DMS79 (cell line): ENCODE results near the gene ABCA7.

Experiments
- DNase-seq: peaks from one replicate; lab custom pipeline; 2025; lab: John Stamatoyannopoulos, UW

Gene ABCA7

DNA sequence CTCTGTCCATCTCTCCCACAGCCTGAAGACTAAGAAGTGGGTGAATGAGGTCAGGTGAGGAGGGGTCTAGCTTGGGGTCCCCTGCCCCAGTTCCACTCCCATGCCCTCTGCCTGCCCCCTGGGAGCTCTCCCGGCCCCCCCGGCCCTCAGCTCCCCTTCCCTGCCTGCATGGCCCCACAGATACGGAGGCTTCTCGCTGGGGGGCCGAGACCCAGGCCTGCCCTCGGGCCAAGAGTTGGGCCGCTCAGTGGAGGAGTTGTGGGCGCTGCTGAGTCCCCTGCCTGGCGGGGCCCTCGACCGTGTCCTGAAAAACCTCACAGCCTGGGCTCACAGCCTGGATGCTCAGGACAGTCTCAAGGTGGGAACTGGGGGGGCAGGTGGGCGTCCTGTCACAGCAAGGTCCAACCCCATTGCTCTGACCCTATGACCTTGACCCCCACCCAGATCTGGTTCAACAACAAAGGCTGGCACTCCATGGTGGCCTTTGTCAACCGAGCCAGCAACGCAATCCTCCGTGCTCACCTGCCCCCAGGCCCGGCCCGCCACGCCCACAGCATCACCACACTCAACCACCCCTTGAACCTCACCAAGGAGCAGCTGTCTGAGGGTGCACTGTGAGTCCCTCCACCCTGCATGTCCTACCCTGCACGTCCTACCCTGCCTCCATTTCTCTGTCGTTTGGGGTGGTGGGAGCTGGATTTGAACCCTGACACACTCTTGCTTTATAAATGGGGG, 16.1 kb downstream of the ABCA7 start:
- DNase-seq: no peak

DNA sequence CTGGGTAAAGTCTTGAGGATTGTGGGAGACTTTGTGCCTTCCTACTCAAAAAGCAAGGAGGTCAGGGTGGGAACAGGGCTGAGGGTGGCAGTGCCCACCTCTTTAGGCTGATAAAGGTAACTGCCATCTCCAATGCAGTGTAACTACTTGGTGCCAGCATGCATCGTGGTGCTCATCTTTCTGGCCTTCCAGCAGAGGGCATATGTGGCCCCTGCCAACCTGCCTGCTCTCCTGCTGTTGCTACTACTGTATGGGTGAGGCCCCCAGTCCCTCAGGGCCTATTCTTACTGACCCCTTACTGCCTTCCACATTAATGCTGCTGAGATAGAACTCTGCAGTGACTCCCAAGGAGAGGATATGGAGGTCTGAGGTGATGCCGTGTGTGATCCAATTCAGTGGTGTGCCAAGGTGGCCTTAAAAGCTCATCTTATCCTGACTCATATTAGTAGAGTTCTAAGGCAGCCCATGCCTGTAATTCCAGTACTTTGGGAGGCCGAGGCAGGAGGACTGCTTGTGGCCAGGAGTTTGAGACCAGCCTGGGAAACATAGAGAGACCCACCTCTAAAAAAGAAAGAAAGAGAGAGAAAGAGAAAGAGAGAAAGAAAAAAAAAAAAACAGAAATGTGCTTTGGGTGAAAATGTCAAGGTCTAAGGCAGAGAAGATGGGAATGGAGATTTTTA, 17.4 kb downstream of the ABCA7 start:
- no peak for DNase-seq

GRCh38 chr19:1058112-1058511, 18.2 kb downstream of the ABCA7 start:
- no peak for DNase-seq

DNA sequence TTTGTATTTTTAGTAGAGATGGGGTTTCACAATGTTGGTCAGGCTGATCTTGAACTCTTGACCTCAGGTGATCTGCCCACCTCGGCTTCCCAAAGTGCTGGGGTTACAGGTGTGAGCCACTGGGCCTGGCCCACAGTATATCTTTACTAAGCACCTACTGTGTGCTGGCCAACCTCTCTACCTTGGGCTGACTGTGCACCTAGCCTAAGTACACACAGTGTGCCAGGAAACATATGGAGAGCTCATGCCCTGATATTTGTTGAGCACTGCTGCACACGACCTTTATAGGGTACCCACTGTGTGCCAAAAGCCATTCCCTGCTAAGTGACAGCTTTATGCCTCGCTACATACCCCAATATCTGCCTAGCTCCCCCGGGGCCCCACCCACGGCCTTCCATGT, 20.8 kb downstream of the ABCA7 start:
- DNase-seq: no peak

- DNase-seq: no peak
Measured at GRCh38 chr19:1061987-1062386, 22.1 kb downstream of the ABCA7 start.

GRCh38 chr19:1062387-1063029, 22.6 kb downstream of the ABCA7 start:
- DNase-seq: no peak

DNA sequence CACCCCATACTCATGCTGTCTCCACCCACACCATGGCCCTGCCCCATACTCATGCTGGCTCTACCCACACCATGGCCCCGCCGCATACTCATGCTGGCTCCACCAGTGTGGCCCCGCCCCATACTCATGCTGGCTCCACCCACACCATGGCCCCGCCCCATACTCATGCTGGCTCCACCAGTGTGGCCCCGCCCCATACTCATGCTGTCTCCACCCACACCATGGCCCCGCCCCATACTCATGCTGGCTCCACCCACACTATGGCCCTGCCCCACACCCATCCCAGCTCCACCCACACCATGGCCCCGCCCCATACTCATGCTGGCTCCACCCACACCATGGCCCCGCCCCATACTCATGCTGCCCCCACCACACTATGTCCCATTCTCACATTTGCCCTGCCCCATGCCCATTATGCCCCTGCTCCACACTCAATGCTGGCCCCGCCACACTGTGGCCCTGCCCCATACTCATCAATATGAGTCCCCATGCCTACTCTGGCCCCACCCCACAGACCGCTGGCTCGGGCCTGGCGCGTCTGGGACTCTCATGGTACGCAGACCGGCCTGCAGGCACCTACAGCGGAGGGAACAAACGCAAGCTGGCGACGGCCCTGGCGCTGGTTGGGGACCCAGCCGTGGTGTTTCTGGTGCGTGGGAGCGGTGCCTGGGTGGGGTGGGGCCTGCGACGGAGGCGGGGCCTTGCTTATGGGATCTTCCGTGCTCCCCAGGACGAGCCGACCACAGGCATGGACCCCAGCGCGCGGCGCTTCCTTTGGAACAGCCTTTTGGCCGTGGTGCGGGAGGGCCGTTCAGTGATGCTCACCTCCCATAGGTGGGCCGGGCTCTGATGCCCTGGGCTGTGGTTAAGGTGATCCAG, 23.4 kb downstream of the ABCA7 start:
- no peak for DNase-seq

GRCh38 chr19:1063909-1064660, 24.2 kb downstream of the ABCA7 start:
- no peak for DNase-seq

- no peak for DNase-seq
Measured at GRCh38 chr19:1064661-1065605, 25.0 kb downstream of the ABCA7 start.

DNA sequence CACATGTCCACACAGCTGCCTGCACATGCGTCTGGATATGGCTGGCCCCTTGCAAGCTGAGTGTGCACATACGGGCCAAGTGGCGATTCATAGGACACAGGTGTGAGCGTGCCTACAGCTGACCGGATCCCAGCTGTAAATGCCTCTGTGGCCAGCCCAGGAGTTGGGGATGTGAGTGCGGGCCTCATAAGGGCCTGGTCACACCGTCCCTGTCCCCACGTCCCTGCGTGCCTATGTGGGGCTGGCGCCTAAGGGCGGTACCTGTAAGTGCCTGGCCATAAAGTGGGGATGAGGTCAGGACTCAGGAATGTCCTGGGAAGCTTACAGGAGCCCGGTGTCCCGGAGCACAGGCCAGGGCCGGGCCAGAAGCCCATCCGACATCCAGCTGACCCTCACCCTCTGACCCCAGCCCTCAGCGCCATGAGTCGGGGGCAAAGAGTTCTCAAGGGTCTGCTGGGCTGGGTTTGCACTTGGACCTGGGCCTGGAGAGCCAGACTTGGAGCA, 25.8 kb downstream of the ABCA7 start:
- DNase-seq: no peak

- no peak for DNase-seq
Measured at GRCh38 chr19:1066251-1066747, 26.4 kb downstream of the ABCA7 start.

- DNase-seq: no peak
Measured at GRCh38 chr19:1066748-1067340, 26.9 kb downstream of the ABCA7 start, which contains the start of gene ARHGAP45. Gene ARHGAP45, plus strand, starts transcription at chr19:1067167. Its CDS starts 239 bp downstream, at chr19:1067406.

GRCh38 chr19:1067341-1067957, 27.5 kb downstream of the ABCA7 start:
- DNase-seq: no peak

DNA sequence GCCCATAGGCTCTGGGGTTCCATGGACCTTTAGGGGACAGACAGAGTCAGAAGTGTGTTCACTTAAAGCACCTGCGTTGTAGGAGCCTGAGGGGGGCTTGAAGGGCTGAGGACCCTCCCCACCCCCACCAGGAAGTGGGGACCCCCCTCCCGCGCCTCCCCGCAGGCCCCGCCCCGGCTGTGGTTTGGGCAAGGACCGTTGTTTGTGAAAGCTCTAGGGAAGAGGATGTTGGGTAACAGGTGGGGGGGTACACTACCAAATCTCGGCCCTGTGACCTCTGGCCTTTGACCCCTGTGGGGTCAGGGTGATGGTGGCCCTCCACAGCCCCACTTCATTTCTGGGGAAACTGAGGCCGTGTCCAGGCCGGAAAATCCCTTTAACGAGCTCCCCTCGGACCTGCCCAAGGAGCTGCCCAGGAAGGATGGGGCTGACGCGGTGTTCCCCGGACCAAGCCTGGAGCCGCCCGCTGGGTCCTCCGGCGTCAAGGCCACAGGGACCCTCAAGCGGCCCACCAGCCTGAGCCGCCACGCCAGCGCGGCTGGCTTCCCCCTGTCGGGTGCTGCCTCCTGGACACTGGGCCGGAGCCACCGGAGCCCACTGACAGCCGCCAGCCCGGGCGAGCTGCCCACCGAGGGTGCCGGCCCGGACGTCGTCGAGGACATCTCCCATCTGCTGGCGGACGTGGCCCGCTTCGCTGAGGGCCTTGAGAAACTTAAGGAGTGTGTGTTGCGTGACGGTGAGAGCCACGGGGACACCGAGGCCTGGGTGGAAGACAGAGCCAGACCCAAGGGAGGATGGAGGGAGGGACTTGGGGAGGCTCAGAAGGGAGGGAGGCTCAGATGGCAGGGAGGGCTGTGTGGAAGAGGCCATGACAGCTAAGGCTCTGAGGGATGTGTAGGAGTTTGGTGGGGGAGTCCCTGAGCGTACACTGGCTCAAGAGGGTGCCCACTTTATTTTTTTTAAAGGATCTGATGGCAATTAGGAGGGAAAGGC, 28.4 kb downstream of the ABCA7 start:
- DNase-seq: no peak

GRCh38 chr19:1069009-1069779, 29.3 kb downstream of the ABCA7 start:
- DNase-seq: no peak

DNA sequence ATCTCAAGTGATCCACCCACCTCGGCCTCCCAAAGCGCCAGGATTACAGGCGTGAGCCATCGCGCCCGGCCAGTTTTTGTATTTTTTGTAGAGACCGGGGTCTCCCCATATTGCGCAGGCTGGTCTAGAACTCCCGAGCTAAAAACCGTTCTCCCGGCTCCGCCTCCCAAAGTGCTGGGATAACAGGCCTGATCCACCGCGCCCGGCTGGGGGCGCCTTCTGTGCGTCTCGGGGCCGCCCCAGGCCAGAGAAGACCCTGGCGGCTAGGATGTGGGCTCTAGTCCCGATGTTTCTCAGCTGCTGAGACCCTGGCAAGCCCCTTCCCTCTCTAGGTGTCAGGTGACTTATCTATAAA, 30.6 kb downstream of the ABCA7 start:
- no peak for DNase-seq
